CD4-positive, alpha-beta memory T cell (primary cell): ENCODE data around the gene ATP9B. TPM values are rescaled to one million over a fixed set of nuclear protein-coding genes. Genes with fewer than 3 reads are reported as not detected.

Experiments used
- CTCF ChIA-PET: fragments of 350-600 bp; sonication (Branson Sonifier 250); formaldehyde crosslinking; loops from one replicate; lab custom pipeline; 2021; ENCODE audit warnings: inconsistent platforms; ENCODE audit not compliant: partially characterized antibody; lab: Charles Lee
- POLR2A ChIA-PET: fragments of 350-600 bp; sonication (Branson Sonifier 250); formaldehyde crosslinking; loops from one replicate; lab custom pipeline; 2021; ENCODE audit not compliant: partially characterized antibody; lab: Charles Lee
- DNase-seq, 5 donors: peaks; one replicate each; pipeline versions ENCODE4 v3.0.0 to v3.0.0-alpha.2; 2020 to 2022; ENCODE audit warnings: mixed read lengths in 1 of 5
- H3K27ac ChIP-seq: one replicate; pipeline ENCODE4 v1.7.0; 2013; ENCODE audit warnings: low read depth, low read length
- H3K27me3 ChIP-seq: 2 replicates; pipeline ENCODE4 v1.7.0; 2013; ENCODE audit warnings: mild to moderate bottlenecking, low read length, moderate library complexity; ENCODE audit not compliant: insufficient read depth
- H3K36me3 ChIP-seq: 2 replicates; pipeline ENCODE4 v1.7.0; 2013; ENCODE audit warnings: mild to moderate bottlenecking, low read length, moderate library complexity; ENCODE audit not compliant: insufficient read depth
- H3K4me1 ChIP-seq: 2 replicates; pipeline ENCODE4 v1.7.0; 2013; ENCODE audit warnings: mild to moderate bottlenecking, low read length, moderate library complexity; ENCODE audit not compliant: insufficient read depth
- H3K4me3 ChIP-seq, 2 donors: one replicate each; pipeline ENCODE4 v1.7.0; 2013; ENCODE audit warnings: low read length in 2 of 2, mild to moderate bottlenecking in 1 of 2
- H3K9me3 ChIP-seq, 2 donors: one replicate each; pipeline ENCODE4 v1.7.0; 2013; ENCODE audit warnings: low read length in 2 of 2, control low read depth in 1 of 2; ENCODE audit not compliant: control insufficient read depth in 1 of 2
- H3K27ac Mint-ChIP-seq, 7 donors: one replicate each; pipeline ENCODE4 v1.8.0; 2020 to 2021; ENCODE audit warnings: mixed read lengths in 7 of 7, mild to moderate bottlenecking in 6 of 7, inconsistent platforms in 3 of 7, moderate library complexity in 3 of 7
- H3K27me3 Mint-ChIP-seq, 2 donors: one replicate each; pipeline ENCODE4 v1.8.0; 2020 to 2021; ENCODE audit warnings: mixed read lengths in 2 of 2
- H3K36me3 Mint-ChIP-seq, 2 donors: one replicate each; pipeline ENCODE4 v1.8.0; 2020 to 2021; ENCODE audit warnings: mixed read lengths in 2 of 2, inconsistent platforms in 1 of 2, mild to moderate bottlenecking in 1 of 2
- H3K4me1 Mint-ChIP-seq, 4 donors: one replicate each; pipeline ENCODE4 v1.8.0; 2020 to 2021; ENCODE audit warnings: mixed read lengths in 4 of 4, mild to moderate bottlenecking in 1 of 4
- H3K4me3 Mint-ChIP-seq, 8 donors: one replicate each; pipeline ENCODE4 v1.8.0; 2020 to 2021; ENCODE audit warnings: mixed read lengths in 8 of 8, mild to moderate bottlenecking in 7 of 8, moderate library complexity in 6 of 8, inconsistent platforms in 3 of 8
- H3K9me3 Mint-ChIP-seq, 8 donors: one replicate each; pipeline ENCODE4 v1.8.0; 2020 to 2021; ENCODE audit warnings: mixed read lengths in 8 of 8, mild to moderate bottlenecking in 5 of 8, inconsistent platforms in 3 of 8, moderate library complexity in 1 of 8
- intact Hi-C: fragments of 100-400 bp; cut with micrococcal nuclease; formaldehyde crosslinking; loops from one replicate; pipeline ENCODE4 v1.15.1; 2023
- polyA plus RNA-seq, 2 donors: library from polyadenylated mRNA; unstranded; fragments of 300-500 nt; fragmentation: Illumina TruSeq; gene quantifications; one replicate each; pipeline ENCODE4 v1.2.3, GENCODE V29; 2021
- total RNA-seq, 2 experiments: library from RNA; stranded (reverse); gene quantifications; one replicate each; pipeline ENCODE4 v1.2.3, GENCODE V29; 2021

ATP9B gene
- total and polyA plus RNA-seq, 4 experiments from 2014 or later, result 11.8 to 76.4 (median 49.9) TPM

DNA sequence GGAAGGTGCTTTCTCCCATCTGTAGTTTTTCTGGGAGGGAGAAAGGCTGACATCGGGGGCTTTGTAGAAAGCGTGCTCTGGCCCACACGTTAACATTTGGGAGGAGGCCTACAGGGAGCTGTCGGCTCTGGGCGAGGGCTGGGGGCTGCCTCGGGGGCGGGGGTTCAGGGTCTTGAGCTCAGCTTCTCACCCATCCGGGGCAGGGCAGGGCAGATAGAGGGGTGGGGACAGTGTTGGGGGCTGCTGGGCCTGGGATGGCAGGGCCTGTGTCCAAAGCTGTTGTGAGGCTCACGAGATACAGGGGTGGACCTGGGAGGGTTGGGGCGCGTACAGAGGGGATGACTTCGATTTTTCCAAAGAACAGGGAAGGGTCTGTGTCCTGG lies 353.6 kb downstream of the ATP9B start:
- Histone ChIP-seq H3K4me3 (no peak overlapping the region), H3K27ac (no peak overlapping the region), H3K36me3 (peaks cover 18% of the 10 kb centered on the region), H3K4me1 (no peaks in the 10 kb centered on the region), H3K27me3 (no peaks in the 10 kb centered on the region), H3K9me3 (no peaks in the 10 kb centered on the region)
- peak overlapping the region in 2 of 7 donors; percentile 64 to 69 for H3K27ac Mint-ChIP-seq
- H3K4me1 Mint-ChIP-seq, result peaks cover 18 to 51% (median 35%) of the 10 kb centered on the region in 4 donors
- DNase-seq, result no peak
- intact Hi-C loops, result no loop called here
- peaks cover 0 to 7% (median 0%) of the 10 kb centered on the region in 8 donors for H3K9me3 Mint-ChIP-seq
- ChIA-PET POLR2A (no interaction called here), CTCF (interaction anchor here (2.1 kb wide), 1 partner anchor 41 kb away, joined by 5 read pairs; no protein-coding TSS in a partner anchor)
- H3K27me3 Mint-ChIP-seq, result no peaks in the 10 kb centered on the region
- H3K4me3 Mint-ChIP-seq, result no peak overlapping the region
- peaks cover 34 to 49% of the 10 kb centered on the region in 2 donors for H3K36me3 Mint-ChIP-seq

DNA sequence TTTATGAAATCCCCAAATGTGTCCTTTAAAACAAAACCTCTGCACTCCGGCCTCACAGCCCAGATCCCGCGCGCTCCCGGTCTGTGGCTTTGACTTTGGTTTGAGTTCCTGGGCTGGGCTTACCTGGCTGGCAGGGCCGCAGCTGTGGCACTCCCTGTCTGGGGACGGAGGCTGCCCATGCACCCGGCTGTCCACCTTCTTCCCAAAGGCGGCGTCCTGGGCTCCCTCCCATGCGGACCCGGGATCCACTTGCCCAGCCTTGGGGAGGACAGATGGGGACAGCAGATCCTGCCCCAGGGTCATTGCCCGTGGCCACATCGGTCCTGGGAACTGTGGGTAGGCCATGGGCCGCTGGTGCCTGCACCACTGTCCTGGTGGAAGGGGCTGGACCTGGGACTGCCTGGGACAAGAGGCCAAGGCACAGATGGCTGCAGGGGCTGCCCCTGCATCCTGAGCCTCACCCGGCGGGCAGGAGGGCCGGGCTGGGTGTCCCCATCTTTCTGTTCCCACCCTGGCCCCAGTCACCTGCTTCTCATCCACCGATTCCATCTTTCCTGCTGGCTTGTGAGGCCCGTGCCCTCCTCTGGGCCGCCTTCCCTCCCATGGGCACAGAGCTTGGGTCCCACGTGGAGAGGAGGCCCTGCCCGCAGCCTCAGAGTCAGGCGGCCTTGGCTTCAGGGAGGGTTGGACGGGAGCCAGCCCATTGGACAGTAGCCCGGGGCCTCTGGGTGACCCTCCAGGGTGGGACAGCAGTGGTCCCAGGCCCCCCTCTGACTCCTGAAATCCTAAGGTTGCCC lies 354.2 kb downstream of the ATP9B start:
- Mint-ChIP-seq H3K36me3 (peaks cover 34 to 49% of the 10 kb centered on the region in 2 donors), H3K9me3 (peaks cover 0 to 7% (median 0%) of the 10 kb centered on the region in 8 donors), H3K27ac (peak overlapping the region in 2 of 7 donors; percentile 64 to 88), H3K4me3 (no peak overlapping the region), H3K27me3 (no peaks in the 10 kb centered on the region), H3K4me1 (peaks cover 22 to 52% (median 39%) of the 10 kb centered on the region in 4 donors)
- no peak for DNase-seq
- Histone ChIP-seq H3K27ac (no peak overlapping the region), H3K4me3 (no peak overlapping the region), H3K9me3 (no peaks in the 10 kb centered on the region), H3K4me1 (no peaks in the 10 kb centered on the region), H3K27me3 (no peaks in the 10 kb centered on the region), H3K36me3 (peaks cover 18% of the 10 kb centered on the region)
- CTCF ChIA-PET, result interaction anchor here (2.1 kb wide), 1 partner anchor 42 kb away, joined by 5 read pairs; no protein-coding TSS in a partner anchor
- intact Hi-C loops, result no loop called here
- POLR2A ChIA-PET, result no interaction called here

DNA sequence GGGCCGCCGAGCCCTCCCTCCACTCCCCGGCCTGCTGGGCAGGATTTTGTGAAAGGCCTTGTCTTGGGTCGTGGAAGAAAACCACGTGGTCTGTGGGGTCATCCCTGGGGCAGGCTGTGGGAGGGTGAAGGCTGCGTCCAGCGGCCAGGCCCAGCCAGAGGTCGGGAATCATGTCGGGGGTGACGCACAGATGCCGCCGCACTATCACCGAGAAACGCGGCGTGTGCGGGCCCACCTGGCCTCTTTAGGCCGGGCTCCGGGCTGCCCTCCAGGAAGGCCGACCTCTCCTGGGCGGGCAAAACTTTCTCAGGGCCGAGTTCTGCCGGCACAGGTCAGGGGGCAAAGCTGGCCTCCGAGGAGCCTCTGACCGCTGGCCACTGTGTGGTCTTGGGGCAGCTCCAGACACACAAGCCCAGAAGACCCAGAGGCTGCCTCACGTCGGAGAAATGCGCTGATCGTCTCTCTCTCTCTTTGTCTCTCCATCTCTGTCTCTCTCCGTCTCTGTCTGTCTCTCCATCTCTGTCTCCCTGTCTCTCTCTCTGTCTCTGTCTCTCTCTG lies 354.9 kb downstream of the ATP9B start:
- Mint-ChIP-seq H3K36me3 (peaks cover 32 to 43% of the 10 kb centered on the region in 2 donors), H3K9me3 (peaks cover 0 to 7% (median 0%) of the 10 kb centered on the region in 8 donors), H3K27me3 (no peaks in the 10 kb centered on the region), H3K4me1 (peaks cover 24 to 51% (median 37%) of the 10 kb centered on the region in 4 donors), H3K27ac (peak overlapping the region in 5 of 7 donors; percentile 0 to 93 (median 88)), H3K4me3 (peak overlapping the region in 2 of 8 donors; percentile 22 to 45)
- Histone ChIP-seq H3K9me3 (no peaks in the 10 kb centered on the region), H3K4me1 (no peaks in the 10 kb centered on the region), H3K27ac (no peak overlapping the region), H3K36me3 (peaks cover 18% of the 10 kb centered on the region), H3K4me3 (no peak overlapping the region), H3K27me3 (no peaks in the 10 kb centered on the region)
- intact Hi-C loops, result no loop called here
- CTCF ChIA-PET, result no interaction called here
- no peak for DNase-seq
- POLR2A ChIA-PET, result no interaction called here

DNA sequence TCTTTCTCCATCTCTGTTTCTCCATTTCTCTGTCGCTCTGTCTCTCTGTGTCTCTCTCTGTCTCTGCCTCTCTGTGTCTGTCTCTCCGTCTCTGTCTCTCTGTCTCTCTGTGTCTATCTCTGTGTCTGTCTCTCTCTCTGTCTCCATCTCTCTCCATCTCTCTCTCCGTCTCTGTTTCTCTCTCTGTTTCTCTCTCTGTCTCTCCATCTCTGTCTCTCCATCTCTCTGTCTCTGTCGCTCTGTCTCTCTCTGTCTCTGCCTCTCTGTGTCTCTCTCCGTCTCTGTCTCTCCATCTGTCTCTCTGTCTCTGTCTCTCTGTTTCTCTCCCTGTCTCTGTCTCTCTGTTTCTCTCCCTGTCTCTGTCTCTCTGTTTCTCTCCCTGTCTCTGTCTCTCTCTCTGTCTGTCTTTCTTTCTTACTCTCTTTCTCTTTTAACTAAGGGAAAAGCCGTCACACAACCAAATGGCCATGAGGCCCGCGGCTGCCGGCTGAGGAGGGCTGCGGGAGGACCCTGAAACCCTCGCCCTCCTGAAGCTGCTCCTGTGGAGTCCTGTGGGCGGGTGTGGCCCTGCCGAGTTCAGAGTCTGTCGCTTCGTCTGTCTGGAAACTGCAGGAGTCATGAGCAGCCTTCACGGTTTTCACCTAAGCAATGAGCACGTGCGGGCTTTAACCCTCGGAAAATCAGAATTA lies 355.8 kb downstream of the ATP9B start:
- CTCF ChIA-PET, result no interaction called here
- H3K4me1 ChIP-seq, result no peaks in the 10 kb centered on the region
- no peak overlapping the region for H3K4me3 ChIP-seq
- Mint-ChIP-seq H3K36me3 (peaks cover 26 to 44% of the 10 kb centered on the region in 2 donors), H3K27ac (peak overlapping the region; percentile 24 to 93 (median 86)), H3K27me3 (no peaks in the 10 kb centered on the region), H3K4me3 (peak overlapping the region in 3 of 8 donors; percentile 18 to 41 (median 22)), H3K4me1 (peaks cover 24 to 56% (median 39%) of the 10 kb centered on the region in 4 donors), H3K9me3 (peaks cover 0 to 4% (median 0%) of the 10 kb centered on the region in 8 donors)
- intact Hi-C loops, result no loop called here
- no peaks in the 10 kb centered on the region for H3K27me3 ChIP-seq
- H3K9me3 ChIP-seq, result no peaks in the 10 kb centered on the region
- H3K36me3 ChIP-seq, result peaks cover 18% of the 10 kb centered on the region
- H3K27ac ChIP-seq, result no peak overlapping the region
- no peak for DNase-seq
- POLR2A ChIA-PET, result no interaction called here

DNA sequence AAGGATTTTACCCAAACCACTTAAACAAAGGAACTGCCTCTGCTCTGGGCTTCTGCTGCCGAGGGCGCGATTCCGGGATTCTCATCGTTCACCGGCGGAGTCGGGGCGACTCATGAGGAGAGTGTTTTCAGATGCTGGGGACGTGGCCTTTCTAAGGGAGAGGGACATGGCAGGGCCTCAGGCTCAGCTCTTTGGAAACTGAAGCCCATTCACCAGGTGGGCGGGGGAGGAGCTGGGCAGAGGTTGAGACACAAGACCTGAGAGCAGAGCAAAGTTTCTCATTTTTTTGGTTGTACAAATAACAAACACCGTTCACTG lies 356.3 kb downstream of the ATP9B start:
- no peak overlapping the region for H3K4me3 ChIP-seq
- Mint-ChIP-seq H3K4me3 (no peak overlapping the region), H3K27ac (peak overlapping the region in 4 of 7 donors; percentile 37 to 44 (median 44)), H3K27me3 (no peaks in the 10 kb centered on the region), H3K36me3 (peaks cover 22 to 39% of the 10 kb centered on the region in 2 donors), H3K4me1 (peaks cover 23 to 56% (median 36%) of the 10 kb centered on the region in 4 donors), H3K9me3 (peaks cover 0 to 4% (median 0%) of the 10 kb centered on the region in 8 donors)
- peaks cover 15% of the 10 kb centered on the region for H3K36me3 ChIP-seq
- no peak overlapping the region for H3K27ac ChIP-seq
- no peak for DNase-seq
- H3K9me3 ChIP-seq, result no peaks in the 10 kb centered on the region
- CTCF ChIA-PET, result no interaction called here
- POLR2A ChIA-PET, result no interaction called here
- intact Hi-C loops, result no loop called here
- no peaks in the 10 kb centered on the region for H3K27me3 ChIP-seq
- H3K4me1 ChIP-seq, result no peaks in the 10 kb centered on the region

DNA sequence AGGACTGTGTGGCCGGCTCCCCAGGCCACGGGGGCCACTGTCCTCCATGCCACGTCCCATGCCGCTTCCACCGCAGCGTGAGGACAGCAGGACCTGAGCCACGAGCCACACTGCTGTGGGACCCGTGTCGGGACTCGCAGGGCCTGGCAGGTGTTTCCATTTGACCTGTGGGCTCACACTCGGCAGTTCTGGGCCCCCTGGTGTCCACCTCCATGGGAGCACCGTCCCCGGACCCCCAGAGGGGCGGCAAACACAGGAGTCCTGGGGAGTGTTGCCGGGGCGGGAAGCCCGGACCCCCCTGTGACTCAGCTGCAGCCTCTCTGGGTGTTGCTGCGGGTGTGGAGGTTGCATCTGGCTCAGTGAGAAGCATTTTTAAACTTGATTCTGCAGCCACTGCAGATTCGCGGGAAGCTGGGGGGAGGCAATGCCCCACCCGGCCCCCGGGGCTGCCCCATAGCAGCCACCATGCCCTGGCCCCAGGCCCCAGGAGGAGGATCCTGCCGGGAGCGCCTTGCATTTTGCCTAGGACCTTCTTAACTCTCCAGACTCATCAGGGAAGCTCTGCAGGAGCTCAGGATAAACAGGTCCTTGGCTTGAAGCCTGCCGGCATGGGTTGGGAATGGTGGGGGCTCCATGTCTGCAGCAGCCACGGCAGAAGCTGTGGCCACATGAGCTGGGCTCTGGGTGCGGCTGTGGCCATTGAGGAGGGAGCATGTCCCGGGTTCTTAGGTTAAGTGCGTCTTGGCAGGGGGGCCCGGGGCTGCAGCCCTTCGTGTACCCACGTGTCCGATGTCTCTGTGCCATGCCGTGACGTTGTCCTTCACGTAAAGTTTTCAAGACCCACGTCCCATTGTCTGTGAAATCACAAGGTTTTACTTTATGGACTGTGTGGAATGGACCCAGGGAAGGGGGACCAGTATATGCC lies 357.4 kb downstream of the ATP9B start:
- Mint-ChIP-seq H3K27ac (peak overlapping the region in 2 of 7 donors; percentile 55 to 75), H3K4me3 (no peak overlapping the region), H3K27me3 (no peaks in the 10 kb centered on the region), H3K4me1 (peaks cover 25 to 60% (median 36%) of the 10 kb centered on the region in 4 donors), H3K36me3 (peaks cover 18 to 32% of the 10 kb centered on the region in 2 donors), H3K9me3 (peaks cover 0 to 4% (median 0%) of the 10 kb centered on the region in 8 donors)
- no peak for DNase-seq
- H3K4me3 ChIP-seq, result no peak overlapping the region
- ChIA-PET POLR2A (no interaction called here), CTCF (no interaction called here)
- no peak overlapping the region for H3K27ac ChIP-seq
- intact Hi-C loops, result no loop called here
- H3K9me3 ChIP-seq, result no peaks in the 10 kb centered on the region
- H3K4me1 ChIP-seq, result no peaks in the 10 kb centered on the region
- H3K27me3 ChIP-seq, result no peaks in the 10 kb centered on the region
- H3K36me3 ChIP-seq, result peaks cover 5% of the 10 kb centered on the region
